Astrocyte (in vitro differentiated cells and primary cell): ENCODE measurements around the gene GYS1. TPM values are rescaled to one million over a fixed set of nuclear protein-coding genes. Genes with fewer than 3 reads are reported as not detected.
A peak's percentile ranks its signal among the peaks of the same experiment; 100 is the strongest.

ENCODE experiments used
- DNase-seq: peaks from one replicate; pipeline ENCODE4 v3.0.0-alpha.2; 2010; ENCODE audit warnings: low read depth
- FAIRE-seq: peaks from 2 replicates; lab custom pipeline; 2011; peaks lifted over from hg19 to GRCh38; lab: Jason Lieb, UNC
- H2AFZ ChIP-seq: 2 replicates; pipeline ENCODE4 v1.6.0; 2012; ENCODE audit warnings: low read depth, low read length, inconsistent platforms
- H3K27ac ChIP-seq: 2 replicates; pipeline ENCODE4 v1.5.1; 2011; ENCODE audit warnings: low read depth, low read length, inconsistent platforms
- H3K27me3 ChIP-seq: 2 replicates; pipeline ENCODE4 v1.6.0; 2011; ENCODE audit warnings: low read length, inconsistent platforms; ENCODE audit not compliant: insufficient read depth
- H3K36me3 ChIP-seq: 2 replicates; pipeline ENCODE4 v1.5.1; 2011; ENCODE audit warnings: low read length, inconsistent platforms; ENCODE audit not compliant: insufficient read depth
- H3K4me1 ChIP-seq: 2 replicates; pipeline ENCODE4 v1.5.1; 2011; ENCODE audit warnings: low read length, inconsistent platforms; ENCODE audit not compliant: insufficient read depth
- H3K4me2 ChIP-seq: 2 replicates; pipeline ENCODE4 v1.6.0; 2012; ENCODE audit warnings: low read length, inconsistent platforms
- H3K4me3 ChIP-seq: 2 replicates; pipeline ENCODE4 v1.5.1; 2011; ENCODE audit warnings: low read depth, mild to moderate bottlenecking, low read length, inconsistent platforms; ENCODE audit not compliant: insufficient read depth
- H3K79me2 ChIP-seq: 2 replicates; pipeline ENCODE4 v1.6.0; 2012; ENCODE audit warnings: mild to moderate bottlenecking, low read length, inconsistent platforms; ENCODE audit not compliant: insufficient read depth
- H3K9ac ChIP-seq: 2 replicates; pipeline ENCODE4 v1.6.0; 2012; ENCODE audit warnings: mild to moderate bottlenecking, low read length, inconsistent platforms
- H3K9me3 ChIP-seq: 2 replicates; pipeline ENCODE4 v1.5.1; 2012; ENCODE audit warnings: low read depth, mild to moderate bottlenecking, low read length, inconsistent platforms; ENCODE audit not compliant: insufficient read depth
- H4K20me1 ChIP-seq: 2 replicates; pipeline ENCODE4 v1.6.0; 2012; ENCODE audit warnings: low read length, inconsistent platforms; ENCODE audit not compliant: insufficient read depth
- H3K27ac Mint-ChIP-seq: one replicate; pipeline ENCODE4 v1.8.0; 2021; ENCODE audit warnings: mild to moderate bottlenecking, mixed read lengths; ENCODE audit not compliant: unreplicated experiment
- H3K27me3 Mint-ChIP-seq: one replicate; pipeline ENCODE4 v1.8.0; 2021; ENCODE audit warnings: low read depth, mixed read lengths; ENCODE audit not compliant: unreplicated experiment
- H3K36me3 Mint-ChIP-seq: one replicate; pipeline ENCODE4 v1.8.0; 2021; ENCODE audit warnings: low read depth, mixed read lengths; ENCODE audit not compliant: unreplicated experiment
- H3K4me1 Mint-ChIP-seq: one replicate; pipeline ENCODE4 v1.8.0; 2021; ENCODE audit warnings: low read depth, mixed read lengths; ENCODE audit not compliant: unreplicated experiment
- H3K4me3 Mint-ChIP-seq: one replicate; pipeline ENCODE4 v1.8.0; 2021; ENCODE audit warnings: mild to moderate bottlenecking, moderate library complexity, mixed read lengths; ENCODE audit not compliant: unreplicated experiment
- H3K9me3 Mint-ChIP-seq: one replicate; pipeline ENCODE4 v1.8.0; 2021; ENCODE audit warnings: mild to moderate bottlenecking, mixed read lengths; ENCODE audit not compliant: unreplicated experiment
- EZH2 ChIP-seq: IDR thresholded peaks from 2 replicates; pipeline ENCODE4 v1.6.1; 2012; ENCODE audit warnings: mild to moderate bottlenecking, low read length, inconsistent platforms; ENCODE audit not compliant: insufficient read depth
- total RNA-seq: library from RNA; stranded (reverse); gene quantifications from 2 replicates; pipeline ENCODE4 v1.2.1, GENCODE V29; 2021
- TF ChIP-seq, protein P1 (sequence below): IDR thresholded peaks from 2 replicates; pipeline ENCODE4 v1.5.1; 2011; ENCODE audit warnings: low read depth, mild to moderate bottlenecking, inconsistent platforms, low read length, moderate library complexity; ENCODE audit not compliant: insufficient read depth

Gene GYS1
- total RNA-seq, 1 donor from 2014 or later: 86.0 TPM

- peaks cover 33% of the 10 kb centered on the region for H3K4me1 Mint-ChIP-seq
Measured at GRCh38 chr19:48965806-48966540, 27.1 kb downstream of the GYS1 start.

GRCh38 chr19:48965040-48965805 is 27.9 kb downstream of the GYS1 start, which contains the start of gene FTL:
Gene FTL (plus strand): TSS chr19:48965309. CDS start chr19:48965508, 199 bp downstream.
- H3K27me3 ChIP-seq: no peaks in the 10 kb centered on the region
- H3K4me1 Mint-ChIP-seq: peaks cover 33% of the 10 kb centered on the region
- H3K4me3 Mint-ChIP-seq: peak within 1 kb of the TSS; percentile 99
- H3K79me2 ChIP-seq: peaks cover 20% of the 10 kb centered on the region
- peaks cover 40% of the 10 kb centered on the region for H3K4me1 ChIP-seq
- no peaks in the 10 kb centered on the region for H3K27me3 Mint-ChIP-seq
- peak within 1 kb of the TSS; percentile 99 for H3K27ac Mint-ChIP-seq
- H3K4me2 ChIP-seq: peak within 1 kb of the TSS; percentile 90
- peak within 1 kb of the TSS; percentile 98 for H3K27ac ChIP-seq
- peak within 1 kb of the TSS; percentile 7 for H2AFZ ChIP-seq
- DNase-seq (peak; percentile 83), FAIRE-seq (no peak)
- H3K9me3 Mint-ChIP-seq: no peaks in the 10 kb centered on the region
- peaks cover 13% of the 10 kb centered on the region for H3K36me3 ChIP-seq
- no peak for TF ChIP-seq EZH2
- TF ChIP-seq, protein P1, sequence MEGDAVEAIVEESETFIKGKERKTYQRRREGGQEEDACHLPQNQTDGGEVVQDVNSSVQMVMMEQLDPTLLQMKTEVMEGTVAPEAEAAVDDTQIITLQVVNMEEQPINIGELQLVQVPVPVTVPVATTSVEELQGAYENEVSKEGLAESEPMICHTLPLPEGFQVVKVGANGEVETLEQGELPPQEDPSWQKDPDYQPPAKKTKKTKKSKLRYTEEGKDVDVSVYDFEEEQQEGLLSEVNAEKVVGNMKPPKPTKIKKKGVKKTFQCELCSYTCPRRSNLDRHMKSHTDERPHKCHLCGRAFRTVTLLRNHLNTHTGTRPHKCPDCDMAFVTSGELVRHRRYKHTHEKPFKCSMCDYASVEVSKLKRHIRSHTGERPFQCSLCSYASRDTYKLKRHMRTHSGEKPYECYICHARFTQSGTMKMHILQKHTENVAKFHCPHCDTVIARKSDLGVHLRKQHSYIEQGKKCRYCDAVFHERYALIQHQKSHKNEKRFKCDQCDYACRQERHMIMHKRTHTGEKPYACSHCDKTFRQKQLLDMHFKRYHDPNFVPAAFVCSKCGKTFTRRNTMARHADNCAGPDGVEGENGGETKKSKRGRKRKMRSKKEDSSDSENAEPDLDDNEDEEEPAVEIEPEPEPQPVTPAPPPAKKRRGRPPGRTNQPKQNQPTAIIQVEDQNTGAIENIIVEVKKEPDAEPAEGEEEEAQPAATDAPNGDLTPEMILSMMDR: no peak
- peaks cover 38% of the 10 kb centered on the region for H4K20me1 ChIP-seq
- H3K9ac ChIP-seq: peak within 1 kb of the TSS; percentile 93
- peak within 1 kb of the TSS; percentile 82 for H3K4me3 ChIP-seq
- peaks cover 24% of the 10 kb centered on the region for H3K36me3 Mint-ChIP-seq
- no peaks in the 10 kb centered on the region for H3K9me3 ChIP-seq

More at GRCh38 chr19:48965806-48966540, 27.1 kb downstream of the GYS1 start:
- TF ChIP-seq, protein P1: no peak
- TF ChIP-seq EZH2: no peak
- Histone ChIP-seq H3K27ac (peak overlapping the region; percentile 75), H3K9me3 (no peaks in the 10 kb centered on the region), H3K4me1 (peaks cover 40% of the 10 kb centered on the region), H3K9ac (peak overlapping the region; percentile 93), H4K20me1 (peaks cover 45% of the 10 kb centered on the region), H3K79me2 (peaks cover 20% of the 10 kb centered on the region), H3K27me3 (no peaks in the 10 kb centered on the region), H3K36me3 (peaks cover 11% of the 10 kb centered on the region), H2AFZ (peak overlapping the region; percentile 7), H3K4me2 (peak overlapping the region; percentile 90), H3K4me3 (peak overlapping the region; percentile 82)
- Mint-ChIP-seq H3K9me3 (no peaks in the 10 kb centered on the region), H3K27ac (peak overlapping the region; percentile 99), H3K27me3 (no peaks in the 10 kb centered on the region), H3K36me3 (peaks cover 30% of the 10 kb centered on the region), H3K4me3 (peak overlapping the region; percentile 99)
- DNase-seq (peak; percentile 69), FAIRE-seq (no peak)
